SK-N-SH (cell line): ENCODE data around the gene LARGE1. TPM values are rescaled to one million over a fixed set of nuclear protein-coding genes. Genes with fewer than 3 reads are reported as not detected.

Experiments
- CTCF ChIA-PET: fragments of 300-600, 350-600 bp; formaldehyde crosslinking; extraction: SDS; loops from one replicate; lab custom pipeline; 2021; lab: Yijun Ruan, JAX
- POLR2A ChIA-PET: fragments of 350-600 bp; sonication (Branson Sonifier 250); formaldehyde crosslinking; extraction: SDS; loops from one replicate; lab custom pipeline; 2020; ENCODE audit warnings: antibody characterized with exemption, inconsistent platforms; lab: Yijun Ruan, JAX
- DNase-seq: peaks from one replicate; pipeline ENCODE4 v3.0.0; 2012
- H2AFZ ChIP-seq: fragments of 200-600 bp; sonication (generic); 2 replicates; pipeline ENCODE4 v1.8.1; 2016; ENCODE audit warnings: antibody characterized with exemption, mild to moderate bottlenecking, low read depth
- H3F3A ChIP-seq: fragments of 200-600 bp; sonication (generic); replicated peaks from 2 replicates; pipeline ENCODE3; 2016; ENCODE audit warnings: antibody characterized with exemption, mild to moderate bottlenecking; ENCODE audit not compliant: insufficient read depth
- H3K27ac ChIP-seq, 2 experiments: fragments of 200-500 bp in 1 of 2; fragments of 200-600 bp in 1 of 2; sonication (Bioruptor generic) in 1 of 2; sonication (generic), shearing (Covaris generic) in 1 of 2; 2 replicates each; pipeline versions ENCODE4 v1.5.1 to v1.6.1; 2014 to 2016; ENCODE audit warnings: low read depth in 2 of 2, inconsistent platforms in 1 of 2, low read length in 1 of 2, mild to moderate bottlenecking in 1 of 2, mixed read lengths in 1 of 2
- H3K27me3 ChIP-seq: fragments of 200-600 bp; sonication (generic), shearing (Covaris generic); 2 replicates; pipeline ENCODE4 v1.6.1; 2016; ENCODE audit warnings: mixed run types; ENCODE audit not compliant: insufficient read depth
- H3K36me3 ChIP-seq, 2 experiments: fragments of 200-500 bp in 1 of 2; fragments of 200-600 bp in 1 of 2; sonication (Bioruptor generic) in 1 of 2; sonication (generic) in 1 of 2; replicated peaks in 1 of 2; 2 replicates each; pipeline versions ENCODE3 to v1.5.1; 2014 to 2016; ENCODE audit warnings: low read length in 1 of 2, mild to moderate bottlenecking in 1 of 2; ENCODE audit not compliant: insufficient read depth in 2 of 2, control insufficient read depth in 1 of 2
- H3K4me1 ChIP-seq, 2 experiments: fragments of 200-500 bp in 1 of 2; fragments of 200-600 bp in 1 of 2; sonication (Bioruptor generic) in 1 of 2; sonication (generic), shearing (Covaris generic) in 1 of 2; 2 replicates each; pipeline versions ENCODE4 v1.5.1 to v1.6.1; 2014 to 2016; ENCODE audit warnings: low read depth in 1 of 2, low read length in 1 of 2, mixed run types in 1 of 2; ENCODE audit not compliant: insufficient read depth in 2 of 2, control insufficient read depth in 1 of 2
- H3K4me2 ChIP-seq: fragments of 200-600 bp; sonication (generic), shearing (Covaris generic); 2 replicates; pipeline ENCODE4 v1.6.1; 2017; ENCODE audit warnings: mixed run types
- H3K4me3 ChIP-seq, 2 experiments: fragments of 200-500 bp in 1 of 2; fragments of 200-600 bp in 1 of 2; sonication (Bioruptor generic) in 1 of 2; sonication (generic), shearing (Covaris generic) in 1 of 2; 2 replicates each; pipeline versions ENCODE4 v1.5.1 to v1.8.1; 2014 to 2016; ENCODE audit warnings: low read depth in 2 of 2, inconsistent platforms in 1 of 2, low read length in 1 of 2, mild to moderate bottlenecking in 1 of 2, mixed read lengths in 1 of 2, moderate library complexity in 1 of 2
- H3K79me2 ChIP-seq: fragments of 200-600 bp; sonication (generic); 2 replicates; pipeline ENCODE4 v1.8.1; 2017; ENCODE audit warnings: mild to moderate bottlenecking; ENCODE audit not compliant: insufficient read depth
- H3K9ac ChIP-seq: fragments of 200-600 bp; sonication (generic); 2 replicates; pipeline ENCODE4 v1.6.1; 2017; ENCODE audit warnings: mixed run types
- H3K9me2 ChIP-seq: fragments of 200-600 bp; sonication (generic); 2 replicates; pipeline ENCODE4 v1.6.1; 2017; ENCODE audit warnings: mixed run types
- H3K9me3 ChIP-seq: fragments of 200-600 bp; sonication (generic); 2 replicates; pipeline ENCODE4 v1.6.1; 2017; ENCODE audit warnings: mixed run types, mild to moderate bottlenecking, moderate library complexity
- H4K20me1 ChIP-seq: fragments of 200-600 bp; sonication (generic); 2 replicates; pipeline ENCODE4 v1.6.1; 2017; ENCODE audit warnings: mild to moderate bottlenecking, mixed run types; ENCODE audit not compliant: insufficient read depth
- CHD2 ChIP-seq: fragments of 150-350 bp; IDR thresholded peaks from 2 replicates; pipeline ENCODE4 v1.6.1; 2018; ENCODE audit warnings: low read length; ENCODE audit not compliant: partially characterized antibody
- EP300 ChIP-seq, 2 experiments: IDR thresholded peaks; 2 replicates each; pipeline versions ENCODE4 v1.4.0 to v1.6.1; 2012; ENCODE audit warnings: borderline replicate concordance in 1 of 2, low read depth in 1 of 2, low read length in 1 of 2
- EZH2phosphoT487 ChIP-seq: fragments of 200-600 bp; sonication (generic); IDR thresholded peaks from 2 replicates; pipeline ENCODE4 v1.6.1; 2017; ENCODE audit warnings: low read depth, mixed run types, mild to moderate bottlenecking, antibody characterized with exemption, moderate library complexity, borderline replicate concordance
- FOXM1 ChIP-seq: IDR thresholded peaks from 2 replicates; pipeline ENCODE4 v1.4.0; 2012; ENCODE audit warnings: low read depth, mild to moderate bottlenecking
- GATA2 ChIP-seq: sonication (generic); formaldehyde crosslinking; IDR thresholded peaks from 2 replicates; pipeline ENCODE4 v1.5.0; 2020; ENCODE audit warnings: mild to moderate bottlenecking, missing genetic modification reagents
- JUND ChIP-seq: IDR thresholded peaks from 2 replicates; pipeline ENCODE4 v1.4.0; 2012
- MEF2A ChIP-seq: IDR thresholded peaks from 2 replicates; pipeline ENCODE4 v1.4.0; 2012; ENCODE audit warnings: low read depth, borderline replicate concordance
- NFIC ChIP-seq: IDR thresholded peaks from 2 replicates; pipeline ENCODE4 v1.4.0; 2012; ENCODE audit warnings: borderline replicate concordance
- NRF1 ChIP-seq: IDR thresholded peaks from 2 replicates; pipeline ENCODE4 v1.6.1; 2012; ENCODE audit warnings: low read depth, mild to moderate bottlenecking, low read length
- POLR2AphosphoS5 ChIP-seq: IDR thresholded peaks from 2 replicates; pipeline ENCODE4 v1.6.1; 2012; ENCODE audit warnings: low read depth, low read length
- RCOR1 ChIP-seq: fragments of 150-350 bp; IDR thresholded peaks from 2 replicates; pipeline ENCODE4 v1.6.1; 2017; ENCODE audit warnings: antibody characterized with exemption, low read length
- RXRA ChIP-seq: IDR thresholded peaks from 2 replicates; pipeline ENCODE4 v1.4.0; 2012; ENCODE audit warnings: low read depth, mild to moderate bottlenecking, borderline replicate concordance
- SIN3A ChIP-seq: IDR thresholded peaks from 2 replicates; pipeline ENCODE4 v1.6.1; 2012; ENCODE audit warnings: low read depth, mild to moderate bottlenecking, low read length, moderate library complexity, borderline replicate concordance
- TCF12 ChIP-seq: IDR thresholded peaks from 2 replicates; pipeline ENCODE4 v1.4.0; 2012
- TEAD4 ChIP-seq: IDR thresholded peaks from 2 replicates; pipeline ENCODE4 v1.4.0; 2012; ENCODE audit warnings: mild to moderate bottlenecking, borderline replicate concordance; ENCODE audit not compliant: insufficient read depth
- WGBS: methylation state at CpG from one replicate; pipeline ENCODE4 v1.1.6; 2017; ENCODE audit warnings: low lambda C conversion rate; 5-methylcytosine and 5-hydroxymethylcytosine counted together
- polyA plus RNA-seq, 3 experiments: library from polyadenylated mRNA; depleted of rRNA; stranded (reverse); fragments of >200 nt; gene quantifications; 2 replicates each; pipeline ENCODE4 v1.2.3, GENCODE V29; 2012
- TF ChIP-seq, protein P1 (sequence below): fragments of 150-350 bp; IDR thresholded peaks from 2 replicates; pipeline ENCODE4 v1.6.1; 2016; ENCODE audit warnings: mild to moderate bottlenecking, low read depth, low read length
- TF ChIP-seq, protein P2 (sequence below): IDR thresholded peaks from 2 replicates; pipeline ENCODE4 v1.6.1; 2012; ENCODE audit warnings: mild to moderate bottlenecking, low read depth, low read length, moderate library complexity
- TF ChIP-seq, protein P3 (sequence below): fragments of 150-350 bp; IDR thresholded peaks from 2 replicates; pipeline ENCODE4 v1.6.1; 2017; ENCODE audit warnings: antibody characterized with exemption, low read length, low read depth, borderline replicate concordance
- TF ChIP-seq, protein P4 (sequence below): IDR thresholded peaks from 2 replicates; pipeline ENCODE4; 2012
- TF ChIP-seq, protein P5 (sequence below): IDR thresholded peaks from 2 replicates; pipeline ENCODE4 v1.4.0; 2012; ENCODE audit warnings: low read depth

Gene LARGE1
- polyA plus RNA-seq, 1 of the 3 experiments (the other 2 are of a cell fraction), result 1.1 TPM

DNA sequence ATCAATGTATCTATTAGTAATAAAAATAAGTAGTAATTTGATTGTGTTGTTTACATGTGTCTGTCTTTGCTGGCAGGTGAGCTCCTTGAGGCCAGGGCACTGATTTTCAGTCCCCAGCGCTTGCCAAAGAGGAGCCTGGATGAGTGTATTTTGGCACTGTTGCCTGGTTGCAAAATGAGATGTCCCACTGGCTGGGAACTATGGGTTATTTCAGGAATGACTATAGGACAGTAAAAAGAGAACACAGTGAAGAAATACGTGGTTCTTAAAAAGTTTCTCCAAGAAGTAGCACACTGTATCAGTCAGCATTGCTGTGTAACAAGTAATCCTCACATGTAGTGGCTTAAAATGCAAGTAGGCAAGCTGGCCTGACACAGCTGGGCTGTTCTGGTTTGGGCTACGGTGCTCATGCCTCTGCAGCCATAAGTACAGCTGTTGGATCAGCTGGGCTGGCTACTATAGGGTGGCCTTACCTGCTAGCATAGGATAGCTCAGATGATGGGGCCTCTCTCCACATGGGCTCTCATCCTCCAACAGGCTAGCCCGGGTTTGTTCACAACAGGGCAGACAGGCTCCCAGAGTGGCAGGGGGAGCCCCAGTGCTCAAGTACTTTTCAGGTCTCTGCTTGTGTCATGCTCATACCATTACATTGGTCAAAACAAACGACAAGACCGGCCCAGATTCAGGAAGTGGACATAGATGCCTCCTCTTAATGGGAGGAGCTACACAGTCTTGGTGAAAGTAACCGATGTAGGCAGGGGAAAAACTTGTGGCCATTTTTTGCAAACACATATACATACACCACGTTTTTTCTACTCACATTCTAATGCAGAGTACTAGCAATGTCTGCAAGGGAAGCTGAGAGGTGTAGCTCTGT, 399.1 kb downstream of the LARGE1 start:
- no peaks in the 10 kb centered on the region for H3K9me3 ChIP-seq
- no peak overlapping the region for H3K27ac ChIP-seq
- no peaks in the 10 kb centered on the region for H3K27me3 ChIP-seq
- no peaks in the 10 kb centered on the region for H3F3A ChIP-seq
- 45% methylated on average over 7 of the region's 8 CpGs for WGBS
- H3K4me3 ChIP-seq, result no peak overlapping the region
- CTCF ChIA-PET, result interaction anchor here (0.7 to 6.3 kb wide), 12 partner anchors 9 to 1525 kb away, joined by 3 to 60 read pairs (median 4); partner anchors contain the start of gene LARGE1
- no peaks in the 10 kb centered on the region for H4K20me1 ChIP-seq
- POLR2A ChIA-PET, result no interaction called here
- H3K79me2 ChIP-seq, result no peaks in the 10 kb centered on the region
- no peak for DNase-seq
- TF ChIP-seq NRF1 (no peak), GATA2 (no peak), MEF2A (no peak), JUND (no peak), RCOR1 (no peak), EZH2phosphoT487 (no peak), NFIC (no peak), POLR2AphosphoS5 (no peak), EP300 (IDR thresholded peaks at IDR 0.05; ENCODE audit: borderline replicate concordance in 1 of 2, low read depth in 1 of 2, low read length in 1 of 2) (no peak), TEAD4 (no peak), SIN3A (no peak), TCF12 (no peak), RXRA (no peak), CHD2 (no peak), FOXM1 (no peak)
- TF ChIP-seq, protein P1, sequence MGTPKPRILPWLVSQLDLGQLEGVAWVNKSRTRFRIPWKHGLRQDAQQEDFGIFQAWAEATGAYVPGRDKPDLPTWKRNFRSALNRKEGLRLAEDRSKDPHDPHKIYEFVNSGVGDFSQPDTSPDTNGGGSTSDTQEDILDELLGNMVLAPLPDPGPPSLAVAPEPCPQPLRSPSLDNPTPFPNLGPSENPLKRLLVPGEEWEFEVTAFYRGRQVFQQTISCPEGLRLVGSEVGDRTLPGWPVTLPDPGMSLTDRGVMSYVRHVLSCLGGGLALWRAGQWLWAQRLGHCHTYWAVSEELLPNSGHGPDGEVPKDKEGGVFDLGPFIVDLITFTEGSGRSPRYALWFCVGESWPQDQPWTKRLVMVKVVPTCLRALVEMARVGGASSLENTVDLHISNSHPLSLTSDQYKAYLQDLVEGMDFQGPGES, result no peak
- TF ChIP-seq, protein P2, sequence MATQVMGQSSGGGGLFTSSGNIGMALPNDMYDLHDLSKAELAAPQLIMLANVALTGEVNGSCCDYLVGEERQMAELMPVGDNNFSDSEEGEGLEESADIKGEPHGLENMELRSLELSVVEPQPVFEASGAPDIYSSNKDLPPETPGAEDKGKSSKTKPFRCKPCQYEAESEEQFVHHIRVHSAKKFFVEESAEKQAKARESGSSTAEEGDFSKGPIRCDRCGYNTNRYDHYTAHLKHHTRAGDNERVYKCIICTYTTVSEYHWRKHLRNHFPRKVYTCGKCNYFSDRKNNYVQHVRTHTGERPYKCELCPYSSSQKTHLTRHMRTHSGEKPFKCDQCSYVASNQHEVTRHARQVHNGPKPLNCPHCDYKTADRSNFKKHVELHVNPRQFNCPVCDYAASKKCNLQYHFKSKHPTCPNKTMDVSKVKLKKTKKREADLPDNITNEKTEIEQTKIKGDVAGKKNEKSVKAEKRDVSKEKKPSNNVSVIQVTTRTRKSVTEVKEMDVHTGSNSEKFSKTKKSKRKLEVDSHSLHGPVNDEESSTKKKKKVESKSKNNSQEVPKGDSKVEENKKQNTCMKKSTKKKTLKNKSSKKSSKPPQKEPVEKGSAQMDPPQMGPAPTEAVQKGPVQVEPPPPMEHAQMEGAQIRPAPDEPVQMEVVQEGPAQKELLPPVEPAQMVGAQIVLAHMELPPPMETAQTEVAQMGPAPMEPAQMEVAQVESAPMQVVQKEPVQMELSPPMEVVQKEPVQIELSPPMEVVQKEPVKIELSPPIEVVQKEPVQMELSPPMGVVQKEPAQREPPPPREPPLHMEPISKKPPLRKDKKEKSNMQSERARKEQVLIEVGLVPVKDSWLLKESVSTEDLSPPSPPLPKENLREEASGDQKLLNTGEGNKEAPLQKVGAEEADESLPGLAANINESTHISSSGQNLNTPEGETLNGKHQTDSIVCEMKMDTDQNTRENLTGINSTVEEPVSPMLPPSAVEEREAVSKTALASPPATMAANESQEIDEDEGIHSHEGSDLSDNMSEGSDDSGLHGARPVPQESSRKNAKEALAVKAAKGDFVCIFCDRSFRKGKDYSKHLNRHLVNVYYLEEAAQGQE, result no peak
- TF ChIP-seq, protein P3, sequence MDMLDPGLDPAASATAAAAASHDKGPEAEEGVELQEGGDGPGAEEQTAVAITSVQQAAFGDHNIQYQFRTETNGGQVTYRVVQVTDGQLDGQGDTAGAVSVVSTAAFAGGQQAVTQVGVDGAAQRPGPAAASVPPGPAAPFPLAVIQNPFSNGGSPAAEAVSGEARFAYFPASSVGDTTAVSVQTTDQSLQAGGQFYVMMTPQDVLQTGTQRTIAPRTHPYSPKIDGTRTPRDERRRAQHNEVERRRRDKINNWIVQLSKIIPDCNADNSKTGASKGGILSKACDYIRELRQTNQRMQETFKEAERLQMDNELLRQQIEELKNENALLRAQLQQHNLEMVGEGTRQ, result no peak
- TF ChIP-seq, protein P4, sequence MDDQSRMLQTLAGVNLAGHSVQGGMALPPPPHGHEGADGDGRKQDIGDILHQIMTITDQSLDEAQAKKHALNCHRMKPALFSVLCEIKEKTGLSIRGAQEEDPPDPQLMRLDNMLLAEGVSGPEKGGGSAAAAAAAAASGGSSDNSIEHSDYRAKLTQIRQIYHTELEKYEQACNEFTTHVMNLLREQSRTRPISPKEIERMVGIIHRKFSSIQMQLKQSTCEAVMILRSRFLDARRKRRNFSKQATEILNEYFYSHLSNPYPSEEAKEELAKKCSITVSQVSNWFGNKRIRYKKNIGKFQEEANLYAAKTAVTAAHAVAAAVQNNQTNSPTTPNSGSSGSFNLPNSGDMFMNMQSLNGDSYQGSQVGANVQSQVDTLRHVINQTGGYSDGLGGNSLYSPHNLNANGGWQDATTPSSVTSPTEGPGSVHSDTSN, result no peak
- TF ChIP-seq, protein P5, sequence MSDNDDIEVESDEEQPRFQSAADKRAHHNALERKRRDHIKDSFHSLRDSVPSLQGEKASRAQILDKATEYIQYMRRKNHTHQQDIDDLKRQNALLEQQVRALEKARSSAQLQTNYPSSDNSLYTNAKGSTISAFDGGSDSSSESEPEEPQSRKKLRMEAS, result no peak
- H3K36me3 ChIP-seq, result no peaks in the 10 kb centered on the region
- H3K9me2 ChIP-seq, result no peaks in the 10 kb centered on the region
- H2AFZ ChIP-seq, result no peak overlapping the region
- H3K4me1 ChIP-seq, result no peaks in the 10 kb centered on the region
- H3K9ac ChIP-seq, result no peak overlapping the region
- H3K4me2 ChIP-seq, result no peak overlapping the region
